GM12878 (cell line): Measurements from ENCODE around the gene UNC93A. TPM values are rescaled to one million over a fixed set of nuclear protein-coding genes. Genes with fewer than 3 reads are reported as not detected.

Experiments used
- ATAC-seq: fragments of 200-7000 bp; cut with Tn5 transposase; 3 replicates; pipeline ENCODE4 v1.9.1; 2020; ENCODE audit warnings: mild to moderate bottlenecking, moderate library complexity
- BruUV-seq: library from RNA; stranded (reverse); fragments of 400-500 nt; replicated peaks from 2 replicates; lab custom pipeline; 2021; lab: Mats Ljungman, UMichigan
- CTCF ChIA-PET: fragments of 300-600 bp; sonication (Branson Sonifier 250); formaldehyde crosslinking; extraction: SDS; loops from one replicate; lab custom pipeline; 2021; ENCODE audit warnings: inconsistent platforms; lab: Yijun Ruan, JAX
- POLR2A ChIA-PET: fragments of 350-600 bp; formaldehyde crosslinking; extraction: SDS; loops from one replicate; lab custom pipeline; 2021; ENCODE audit warnings: inconsistent platforms; lab: Charles Lee
- RAD21 ChIA-PET: fragments of 300-600 bp; sonication (Branson Sonifier 250); formaldehyde crosslinking; loops from one replicate; lab custom pipeline; 2023; ENCODE audit warnings: antibody characterized with exemption; ENCODE audit not compliant: unreplicated experiment; lab: Charles Lee
- SMC1A ChIA-PET: fragments of 300-600 bp; sonication (Branson Sonifier 250); formaldehyde crosslinking; loops from one replicate; lab custom pipeline; 2023; ENCODE audit not compliant: unreplicated experiment, uncharacterized antibody; lab: Charles Lee
- DNase-seq: peaks from one replicate; pipeline ENCODE4 v3.0.0-alpha.2; 2011; ENCODE audit warnings: low read depth, low spot score
- FAIRE-seq: peaks from 3 replicates; lab custom pipeline; 2011; peaks lifted over from hg19 to GRCh38; lab: Jason Lieb, UNC
- H2AFZ ChIP-seq: 2 replicates; pipeline ENCODE4 v1.6.0; 2011; ENCODE audit warnings: low read depth, low read length, control low read depth; ENCODE audit not compliant: control insufficient read depth
- H3K27ac ChIP-seq: 2 replicates; pipeline ENCODE4 v1.5.1; 2011; ENCODE audit warnings: control low read depth; ENCODE audit not compliant: control insufficient read depth, insufficient read depth
- H3K27me3 ChIP-seq, 2 experiments: replicated peaks in 1 of 2; 2 replicates each; pipeline versions ENCODE4 v1.6.0 to v1.6.1; 2011; ENCODE audit warnings: low read length in 1 of 2; ENCODE audit not compliant: control insufficient read depth in 2 of 2, insufficient read depth in 2 of 2
- H3K36me3 ChIP-seq, 2 experiments: 2 replicates each; pipeline ENCODE4 v1.5.1; 2011; ENCODE audit warnings: low read length in 1 of 2; ENCODE audit not compliant: control insufficient read depth in 2 of 2, insufficient read depth in 2 of 2
- H3K4me1 ChIP-seq: 2 replicates; pipeline ENCODE4 v1.6.1; 2011; ENCODE audit warnings: mild to moderate bottlenecking, low read length, moderate library complexity, mixed read lengths; ENCODE audit not compliant: control insufficient read depth, insufficient read depth
- H3K4me2 ChIP-seq: 2 replicates; pipeline ENCODE4 v1.6.0; 2011; ENCODE audit warnings: control low read depth; ENCODE audit not compliant: control insufficient read depth, insufficient read depth
- H3K4me3 ChIP-seq: fragments of 200-600 bp; sonication (generic); 2 replicates; pipeline ENCODE4 v1.5.1; 2016
- H3K79me2 ChIP-seq: 2 replicates; pipeline ENCODE4 v1.6.0; 2011; ENCODE audit warnings: low read length; ENCODE audit not compliant: control insufficient read depth, insufficient read depth
- H3K9ac ChIP-seq: 2 replicates; pipeline ENCODE4 v1.8.0; 2011; ENCODE audit warnings: low read length, control low read depth, mixed read lengths; ENCODE audit not compliant: control insufficient read depth, insufficient read depth
- H3K9me3 ChIP-seq: replicated peaks from 3 replicates; pipeline ENCODE4 v1.5.1; 2011; ENCODE audit warnings: mild to moderate bottlenecking, low read length; ENCODE audit not compliant: control insufficient read depth, insufficient read depth
- H4K20me1 ChIP-seq: 2 replicates; pipeline ENCODE4 v1.6.0; 2011; ENCODE audit not compliant: control insufficient read depth, insufficient read depth
- BACH1 ChIP-seq: fragments of 450-650 bp; IDR thresholded peaks from 2 replicates; pipeline ENCODE4 v1.6.1; 2017; ENCODE audit warnings: mild to moderate bottlenecking, borderline replicate concordance
- BHLHE40 ChIP-seq, 2 experiments: fragments of 450-650 bp in 1 of 2; IDR thresholded peaks; 2 replicates each; pipeline ENCODE4 v1.6.1; 2011 to 2017; ENCODE audit warnings: low read depth in 2 of 2, borderline replicate concordance in 1 of 2, improper control_type of control experiment in 1 of 2, low read length in 1 of 2, mild to moderate bottlenecking in 1 of 2
- CTCF ChIP-seq, 3 experiments: IDR thresholded peaks in 2 of 3; conservative IDR thresholded peaks in 1 of 3; 2 replicates each; pipeline ENCODE4 v1.5.1; 2011; ENCODE audit warnings: low read depth in 3 of 3, low read length in 3 of 3, mild to moderate bottlenecking in 3 of 3, control low read depth in 2 of 3, moderate library complexity in 2 of 3, inconsistent platforms in 1 of 3, mixed read lengths in 1 of 3; ENCODE audit not compliant: control insufficient read depth in 2 of 3, insufficient read depth in 1 of 3; ENCODE audit errors: extremely low read depth in 1 of 3
- E2F8 ChIP-seq: fragments of 450-650 bp; IDR thresholded peaks from 2 replicates; pipeline ENCODE4 v1.6.1; 2018; ENCODE audit warnings: mild to moderate bottlenecking, low read depth, moderate library complexity; ENCODE audit not compliant: partially characterized antibody
- EZH2 ChIP-seq: IDR thresholded peaks from 2 replicates; pipeline ENCODE4 v1.6.1; 2012; ENCODE audit warnings: low read depth, mild to moderate bottlenecking, control low read depth, inconsistent platforms, low read length, borderline replicate concordance; ENCODE audit not compliant: control insufficient read depth
- FOXM1 ChIP-seq: IDR thresholded peaks from 2 replicates; pipeline ENCODE4 v1.6.1; 2012; ENCODE audit warnings: low read depth, mild to moderate bottlenecking, inconsistent platforms, low read length, moderate library complexity
- IKZF1 ChIP-seq: fragments of 450-650 bp; conservative IDR thresholded peaks from 2 replicates; pipeline ENCODE4 v1.6.1; 2017; ENCODE audit warnings: antibody characterized with exemption, mild to moderate bottlenecking
- IRF4 ChIP-seq: IDR thresholded peaks from 2 replicates; pipeline ENCODE4 v1.6.1; 2011; ENCODE audit warnings: low read depth, low read length
- KAT2A ChIP-seq: conservative IDR thresholded peaks from 2 replicates; pipeline ENCODE4 v1.6.1; 2011; ENCODE audit warnings: low read depth, low read length; ENCODE audit not compliant: control insufficient read depth
- KLF5 ChIP-seq: fragments of 450-650 bp; IDR thresholded peaks from 2 replicates; pipeline ENCODE4 v1.6.1; 2014; ENCODE audit warnings: mild to moderate bottlenecking; ENCODE audit not compliant: partially characterized antibody
- MAX ChIP-seq: IDR thresholded peaks from 2 replicates; pipeline ENCODE4 v1.6.1; 2012; ENCODE audit warnings: low read depth, low read length, improper control_type of control experiment
- MEF2B ChIP-seq: fragments of 450-650 bp; IDR thresholded peaks from 2 replicates; pipeline ENCODE4 v1.6.1; 2018; ENCODE audit warnings: mild to moderate bottlenecking, moderate library complexity; ENCODE audit not compliant: partially characterized antibody, poor library complexity, severe bottlenecking
- NR2C2 ChIP-seq: IDR thresholded peaks from 2 replicates; pipeline ENCODE4 v1.6.1; 2011; ENCODE audit warnings: borderline replicate concordance, low read depth; ENCODE audit not compliant: control insufficient read depth, insufficient read length
- NRF1 ChIP-seq: conservative IDR thresholded peaks from 2 replicates; pipeline ENCODE4 v1.6.1; 2011; ENCODE audit warnings: mild to moderate bottlenecking, low read depth, low read length, improper control_type of control experiment
- RFX5 ChIP-seq: IDR thresholded peaks from 2 replicates; pipeline ENCODE4 v1.6.1; 2011; ENCODE audit warnings: low read depth, low read length, improper control_type of control experiment
- SKIL ChIP-seq: fragments of 450-650 bp; IDR thresholded peaks from 2 replicates; pipeline ENCODE4 v1.6.1; 2017; ENCODE audit warnings: mild to moderate bottlenecking, low read depth, inconsistent platforms; ENCODE audit not compliant: poor library complexity, severe bottlenecking
- STAT1 ChIP-seq: fragments of 450-650 bp; conservative IDR thresholded peaks from 2 replicates; pipeline ENCODE4 v1.6.1; 2014; ENCODE audit warnings: antibody characterized with exemption, mild to moderate bottlenecking
- TCF7 ChIP-seq: IDR thresholded peaks from 2 replicates; pipeline ENCODE4 v1.6.1; 2014; ENCODE audit warnings: antibody characterized with exemption, borderline replicate concordance
- WGBS: methylation state at CpG from one replicate; pipeline ENCODE4 v1.1.6; 2016; ENCODE audit warnings: low lambda C conversion rate; ENCODE audit not compliant: insufficient replicate concordance, insufficient coverage; ENCODE audit errors: missing lambda C conversion rate; 5-methylcytosine and 5-hydroxymethylcytosine counted together
- in situ Hi-C: fragments of 300-500 bp; cut with MboI; formaldehyde crosslinking; loops from 9 replicates; pipeline ENCODE4 v1.14.3; 2018; ENCODE audit warnings: mixed read lengths
- intact Hi-C: fragments of 100-400 bp; cut with micrococcal nuclease; formaldehyde crosslinking; loops from one replicate; pipeline ENCODE4 v1.14.2; 2022; ENCODE audit not compliant: unreplicated experiment
- polyA plus RNA-seq, 11 experiments: library from polyadenylated mRNA; depleted of rRNA in 4 of 11; unstranded in 6 of 11; stranded (reverse) in 5 of 11; fragments of >200 nt; fragmentation: Nextera tagmentation in 4 of 11; fragmentation: Illumina TruSeq in 1 of 11; extraction: Ambion mirVana in 4 of 11; extraction: Trizol in 1 of 11; gene quantifications; 1 replicate in 1 of 11; 2 replicates in 10 of 11; pipeline versions ENCODE4 v1.2.1 to v1.2.3, GENCODE V29; 2011 to 2016; ENCODE audit warnings: inconsistent platforms in 2 of 11, missing spikeins in 2 of 11, low read depth in 1 of 11
- total RNA-seq, 4 experiments: library from RNA; depleted of rRNA in 3 of 4; stranded (reverse); fragments of >200 nt in 3 of 4; fragmentation: Illumina TruSeq in 1 of 4; extraction: Trizol in 1 of 4; gene quantifications; 2 replicates each; pipeline versions ENCODE4 v1.2.1 to v1.2.3, GENCODE V29; 2013 to 2021

UNC93A gene
- total and polyA plus RNA-seq, 10 of the 15 experiments (the other 5 are each of a cell fraction or from before 2014, with no cell fraction given) = 0.37 TPM; not detected in 9

- no peaks in the 10 kb centered on the region for H3K36me3 ChIP-seq
- RAD21 ChIA-PET = no interaction called here
- SMC1A ChIA-PET = no interaction called here
- H3K9ac ChIP-seq = no peak overlapping the region
- H3K27me3 ChIP-seq = peaks cover 0 to 2% of the 10 kb centered on the region in 2 experiments; a peak in 1 of 4 replicates
- in situ Hi-C loops (no loop called here), intact Hi-C loops (no loop called here)
- ATAC-seq = no peak
- CTCF ChIA-PET = interaction anchor here (1.8 kb wide), 1 partner anchor 25 kb away, joined by 4 read pairs; no protein-coding TSS in a partner anchor
- no peaks in the 10 kb centered on the region for H3K4me1 ChIP-seq
- FAIRE-seq = no peak
- POLR2A ChIA-PET = no interaction called here
- H3K4me3 ChIP-seq = no peak overlapping the region
- BruUV-seq = no TSS peak
- no peak overlapping the region for H3K27ac ChIP-seq
- no peak overlapping the region for H3K4me2 ChIP-seq
- no peaks in the 10 kb centered on the region for H3K9me3 ChIP-seq
- H4K20me1 ChIP-seq = no peaks in the 10 kb centered on the region
- 6% methylated on average over 4 of the region's 4 CpGs for WGBS
- no peak for DNase-seq
- H3K79me2 ChIP-seq = no peaks in the 10 kb centered on the region
- no peak overlapping the region for H2AFZ ChIP-seq
- TF ChIP-seq NRF1 (no peak), RFX5 (no peak), FOXM1 (no peak), IKZF1 (no peak), CTCF (IDR thresholded peaks at IDR 0.05 in 2 of 3, conservative IDR thresholded peaks at IDR 0.05 in 1 of 3; ENCODE audit: control insufficient read depth in 2 of 3, extremely low read depth in 1 of 3, insufficient read depth in 1 of 3, low read depth in 3 of 3, low read length in 3 of 3) (no peak), BHLHE40 (IDR thresholded peaks at IDR 0.05; ENCODE audit: borderline replicate concordance in 1 of 2, low read depth in 2 of 2, low read length in 1 of 2) (no peak), MEF2B (no peak), NR2C2 (no peak), EZH2 (no peak), E2F8 (no peak), IRF4 (no peak), TCF7 (no peak), STAT1 (no peak), BACH1 (no peak), KLF5 (no peak), KAT2A (no peak), SKIL (no peak), MAX (no peak)
These were observed 36.3 kb downstream of the UNC93A start for GRCh38 chr6:167327391-167327790.
